Measurements from ENCODE around the gene RERE.

The RERE gene

DNA sequence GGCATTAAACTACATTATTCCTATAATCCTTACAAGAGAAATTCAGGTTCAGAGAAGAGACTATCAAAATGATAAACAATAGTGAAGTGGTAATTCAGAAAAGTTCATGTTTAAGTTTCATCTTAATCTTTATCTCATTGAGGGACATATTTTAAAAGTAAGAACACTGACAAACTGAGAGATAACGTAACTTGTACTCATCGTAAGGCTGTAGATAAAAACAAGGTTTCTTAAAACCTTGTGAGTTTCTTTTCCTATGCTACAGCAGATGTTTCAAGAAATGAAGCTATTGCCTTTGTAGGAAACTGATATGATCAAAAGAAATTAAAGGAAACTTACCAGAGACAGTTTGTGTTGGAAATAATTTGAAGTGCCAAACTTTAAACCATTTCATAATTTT is 65.0 kb downstream of the RERE start:
- no peak for TF ChIP-seq JUND (IDR thresholded peaks at IDR 0.05; ENCODE audit: low read depth)
- DNase-seq (ENCODE audit: low read depth in 1 of 2, low spot score in 1 of 2) = no peak
- in situ Hi-C loops (cut with HindIII; ENCODE audit: low pct_unique_long_range_greater_than_20kb, low sequenced_read_pairs) = no loop called here

DNA sequence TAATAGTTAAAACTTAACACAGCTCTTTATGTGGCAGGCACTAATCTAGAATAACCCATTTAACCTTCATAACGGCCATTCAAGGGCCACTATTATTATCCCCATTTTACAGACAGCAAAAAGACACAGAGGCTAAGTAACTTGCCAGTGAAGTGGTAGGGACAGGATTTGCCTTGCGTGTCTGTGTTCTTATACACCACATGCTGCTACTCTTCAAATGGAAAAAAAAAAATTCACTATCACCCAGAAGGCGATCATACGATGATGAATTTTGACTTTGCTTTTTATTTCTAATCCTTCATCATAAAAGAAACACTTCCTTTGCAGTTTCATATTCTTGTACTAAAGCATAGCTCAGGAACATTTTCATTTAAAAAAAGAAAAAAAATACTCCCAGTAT is 65.5 kb downstream of the RERE start:
- no peak for TF ChIP-seq JUND (IDR thresholded peaks at IDR 0.05; ENCODE audit: low read depth)
- in situ Hi-C loops (cut with HindIII; ENCODE audit: low pct_unique_long_range_greater_than_20kb, low sequenced_read_pairs) = no loop called here
- no peak for DNase-seq (ENCODE audit: low read depth in 1 of 2, low spot score in 1 of 2)

DNA sequence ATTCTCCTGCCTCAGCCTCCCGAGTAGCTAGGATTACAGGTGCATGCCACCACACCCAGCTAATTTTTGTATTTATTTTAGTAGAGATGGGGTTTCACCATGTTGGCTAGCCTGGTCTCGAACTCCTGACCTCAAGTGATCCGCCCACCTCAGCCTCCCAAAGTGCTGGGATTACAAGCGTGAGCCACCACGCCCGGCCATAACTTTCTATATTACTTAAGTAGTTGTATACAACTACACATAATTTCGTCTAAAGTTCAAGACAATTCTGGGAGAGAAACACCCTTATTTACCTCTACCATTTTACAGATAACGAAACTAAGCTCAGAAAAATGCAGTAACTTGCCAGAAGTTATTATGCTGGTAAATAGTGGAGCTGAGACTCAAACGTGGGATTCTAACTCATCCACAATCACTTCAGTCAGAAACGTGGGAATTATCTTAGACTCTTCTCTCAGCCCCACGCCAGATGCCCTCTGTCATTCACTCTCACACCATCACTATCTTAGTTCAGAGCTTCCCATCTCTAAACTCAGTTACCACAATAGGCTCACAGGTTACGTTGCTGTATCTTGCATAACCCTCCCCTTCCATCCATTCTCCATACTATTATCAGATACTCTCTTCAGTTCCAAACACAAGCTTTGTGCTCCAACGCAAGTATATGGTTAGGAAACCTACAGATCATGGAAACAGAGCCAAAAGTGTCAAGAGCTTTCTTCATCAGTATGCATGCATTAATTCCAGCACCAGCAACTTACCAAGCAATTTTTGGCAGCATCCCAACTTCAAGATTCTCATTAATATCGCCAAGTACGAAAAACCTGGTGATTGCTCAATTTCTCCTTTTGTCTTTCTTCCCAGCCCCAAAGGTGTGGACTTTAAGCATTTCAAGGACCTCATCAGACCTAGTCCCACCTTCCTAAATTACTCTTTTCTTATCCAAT is 69.3 kb downstream of the RERE start:
- DNase-seq (ENCODE audit: low read depth in 1 of 2, low spot score in 1 of 2) = no peak
- in situ Hi-C loops (cut with HindIII; ENCODE audit: low pct_unique_long_range_greater_than_20kb, low sequenced_read_pairs) = no loop called here
- no peak for TF ChIP-seq JUND (IDR thresholded peaks at IDR 0.05; ENCODE audit: low read depth)

DNA sequence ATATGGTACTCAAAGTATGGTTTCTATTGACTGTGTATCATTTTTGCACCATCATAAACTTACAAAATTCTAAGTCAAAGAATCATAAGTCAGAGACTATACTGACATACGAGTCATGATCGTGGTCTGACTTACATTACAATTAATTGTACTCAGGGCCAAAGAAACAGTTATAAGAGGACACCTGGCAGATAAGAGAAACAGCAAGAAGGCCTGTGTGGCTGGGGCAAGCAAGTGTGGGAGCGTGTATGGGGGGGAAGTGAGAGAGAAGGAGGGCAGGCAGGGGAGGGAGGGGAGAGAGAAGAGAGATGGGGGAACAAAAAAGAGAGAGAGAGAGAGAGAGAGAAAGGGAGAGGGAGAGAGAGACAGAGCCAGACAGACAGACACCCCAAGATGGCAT is 70.9 kb downstream of the RERE start:
- in situ Hi-C loops (cut with HindIII; ENCODE audit: low pct_unique_long_range_greater_than_20kb, low sequenced_read_pairs) = no loop called here
- no peak for TF ChIP-seq JUND (IDR thresholded peaks at IDR 0.05; ENCODE audit: low read depth)

DNA sequence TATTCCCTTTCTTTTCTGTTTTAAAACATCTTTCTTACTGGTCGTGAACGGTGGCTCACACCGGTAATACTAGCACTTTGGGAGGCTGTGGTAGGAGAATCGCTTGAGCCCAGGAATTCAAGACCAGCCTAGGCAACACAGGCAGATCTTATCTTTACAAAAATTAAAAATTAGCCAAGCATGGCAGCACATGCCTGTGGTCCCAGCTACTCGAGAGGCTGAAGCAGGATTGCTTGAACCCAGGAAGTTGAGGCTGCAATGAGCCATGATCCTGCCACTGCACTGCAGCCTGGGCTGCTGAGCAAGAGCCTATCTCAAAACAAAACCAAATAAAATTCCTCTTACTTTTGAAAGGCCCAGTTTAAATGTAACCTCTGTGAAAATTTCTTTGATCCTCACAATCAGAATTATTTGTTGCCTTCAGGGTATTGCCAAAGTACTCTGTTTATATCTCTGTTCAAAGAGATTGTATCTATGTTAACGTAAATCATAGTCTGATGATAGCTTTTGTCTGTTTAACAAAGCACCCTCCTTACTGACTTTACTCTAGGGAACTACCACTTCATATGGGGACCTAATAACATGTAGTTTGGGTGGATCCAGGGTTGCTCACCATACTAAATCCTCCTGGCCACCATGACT is 71.6 kb downstream of the RERE start:
- TF ChIP-seq JUND (IDR thresholded peaks at IDR 0.05; ENCODE audit: low read depth) = no peak
- in situ Hi-C loops (cut with HindIII; ENCODE audit: low pct_unique_long_range_greater_than_20kb, low sequenced_read_pairs) = no loop called here
- DNase-seq (ENCODE audit: low read depth in 1 of 2, low spot score in 1 of 2) = peak in 1 of 2 experiments; percentile 7

More for the DNA sequence above, 70.9 kb downstream of the RERE start:
- no peak for DNase-seq (ENCODE audit: low read depth in 1 of 2, low spot score in 1 of 2)

DNA sequence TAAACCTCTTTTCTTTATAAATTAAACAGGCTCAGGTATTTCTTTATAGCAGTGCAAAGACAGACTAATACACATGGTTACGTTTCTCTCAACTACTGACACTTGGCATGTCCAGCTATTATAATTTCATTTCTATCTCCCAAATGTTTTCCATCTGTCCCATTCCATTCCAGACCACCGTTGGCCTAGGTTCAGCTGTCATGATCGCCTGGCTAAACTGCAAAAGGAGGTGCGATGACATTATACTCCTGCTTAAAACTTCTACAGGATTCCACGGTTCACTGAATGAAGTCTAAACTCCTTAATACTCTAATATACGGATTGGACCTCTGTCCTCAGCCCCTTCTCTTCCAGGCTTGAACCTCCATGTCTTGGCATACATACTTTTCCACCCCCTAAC is 72.1 kb downstream of the RERE start:
- DNase-seq (ENCODE audit: low read depth in 1 of 2, low spot score in 1 of 2) = no peak
- in situ Hi-C loops (cut with HindIII; ENCODE audit: low pct_unique_long_range_greater_than_20kb, low sequenced_read_pairs) = no loop called here
- no peak for TF ChIP-seq JUND (IDR thresholded peaks at IDR 0.05; ENCODE audit: low read depth)

GRCh38 chr1:8742022-8742924 is 75.2 kb downstream of the RERE start:
- peak; percentile 2 to 78 for DNase-seq (ENCODE audit: low read depth in 1 of 2, low spot score in 1 of 2)
- in situ Hi-C loops (cut with HindIII; ENCODE audit: low pct_unique_long_range_greater_than_20kb, low sequenced_read_pairs) = no loop called here
- TF ChIP-seq JUND (IDR thresholded peaks at IDR 0.05; ENCODE audit: low read depth) = no peak

GRCh38 chr1:8740034-8740449 is 77.4 kb downstream of the RERE start:
- no peak for DNase-seq (ENCODE audit: low read depth in 1 of 2, low spot score in 1 of 2)
- no peak for TF ChIP-seq JUND (IDR thresholded peaks at IDR 0.05; ENCODE audit: low read depth)
- in situ Hi-C loops (cut with HindIII; ENCODE audit: low pct_unique_long_range_greater_than_20kb, low sequenced_read_pairs) = no loop called here

DNA sequence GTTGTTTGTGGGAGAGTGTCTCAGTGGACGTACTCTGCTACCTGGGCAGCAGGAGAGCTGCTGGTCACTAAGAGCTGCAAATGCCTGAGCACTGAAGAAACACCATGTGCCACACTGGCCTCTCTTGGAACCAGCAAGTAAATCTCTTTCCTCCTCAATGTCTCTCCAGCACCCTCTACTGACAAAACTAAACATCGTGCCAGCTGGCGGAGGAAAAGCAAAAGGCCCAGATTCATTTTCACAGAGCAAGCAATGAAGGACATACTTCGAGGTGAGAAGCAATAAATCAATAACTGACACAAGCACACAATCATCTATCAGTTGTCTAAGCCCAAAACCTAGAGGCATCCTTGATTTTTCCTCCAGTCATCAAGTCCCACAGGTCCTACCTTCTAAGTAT is 78.1 kb downstream of the RERE start:
- no peak for TF ChIP-seq JUND (IDR thresholded peaks at IDR 0.05; ENCODE audit: low read depth)
- peak in 1 of 2 experiments; percentile 55 for DNase-seq (ENCODE audit: low read depth in 1 of 2, low spot score in 1 of 2)
- in situ Hi-C loops (cut with HindIII; ENCODE audit: low pct_unique_long_range_greater_than_20kb, low sequenced_read_pairs) = no loop called here

GRCh38 chr1:8736927-8737326 is 80.5 kb downstream of the RERE start:
- DNase-seq (ENCODE audit: low read depth in 1 of 2, low spot score in 1 of 2) = no peak
- no peak for TF ChIP-seq JUND (IDR thresholded peaks at IDR 0.05; ENCODE audit: low read depth)
- in situ Hi-C loops (cut with HindIII; ENCODE audit: low pct_unique_long_range_greater_than_20kb, low sequenced_read_pairs) = no loop called here

DNA sequence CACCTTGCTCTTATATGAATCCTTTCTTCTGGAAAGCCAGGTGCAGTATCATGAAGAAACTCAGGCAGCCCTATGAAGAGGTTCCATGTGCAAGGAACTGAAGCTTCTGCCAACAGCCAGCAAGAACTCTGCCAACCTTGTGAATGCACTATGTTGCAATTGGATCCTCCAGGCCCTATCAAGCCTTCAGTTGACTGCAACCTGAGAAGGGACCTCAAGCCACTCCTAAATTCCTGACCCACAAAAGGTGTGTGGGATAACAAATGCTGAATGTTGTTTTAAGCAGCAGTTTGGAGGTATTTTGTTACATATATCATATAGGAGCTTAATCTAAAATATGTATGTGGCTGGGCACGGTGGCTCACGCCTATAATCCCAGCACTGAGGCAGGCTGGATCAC is 84.0 kb downstream of the RERE start:
- in situ Hi-C loops (cut with HindIII; ENCODE audit: low pct_unique_long_range_greater_than_20kb, low sequenced_read_pairs) = no loop called here
- DNase-seq (ENCODE audit: low read depth in 1 of 2, low spot score in 1 of 2) = peak in 1 of 2 experiments; percentile 73
- no peak for TF ChIP-seq JUND (IDR thresholded peaks at IDR 0.05; ENCODE audit: low read depth)

DNA sequence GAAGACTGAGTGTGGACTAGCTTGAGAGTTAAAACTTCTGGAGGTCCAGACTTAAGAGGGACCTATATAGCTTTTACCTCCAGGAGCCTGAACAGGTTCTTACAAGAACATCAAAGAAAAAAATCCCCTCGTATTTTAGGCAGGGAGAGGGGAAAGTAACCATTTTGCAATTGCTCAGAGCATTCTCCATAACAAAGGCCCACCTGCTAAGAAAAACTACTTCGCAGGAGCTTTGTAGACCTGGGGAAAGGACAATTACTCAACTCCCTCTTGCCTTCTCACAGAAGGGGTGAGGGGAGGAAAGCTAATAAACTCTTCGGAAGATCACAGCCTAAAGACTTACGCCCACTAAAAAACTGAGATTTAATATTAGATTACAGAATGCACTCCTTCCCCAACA is 86.3 kb downstream of the RERE start:
- no peak for DNase-seq (ENCODE audit: low read depth in 1 of 2, low spot score in 1 of 2)
- TF ChIP-seq JUND (IDR thresholded peaks at IDR 0.05; ENCODE audit: low read depth) = no peak
- in situ Hi-C loops (cut with HindIII; ENCODE audit: low pct_unique_long_range_greater_than_20kb, low sequenced_read_pairs) = no loop called here
